GM18511 (cell line): ENCODE measurements around the gene ECM1.

ENCODE experiments used
- ATAC-seq: cut with Tn5 transposase; IDR thresholded peaks from one replicate; pipeline ENCODE4 v1.9.1; 2021; ENCODE audit warnings: mild to moderate bottlenecking, moderate library complexity; ENCODE audit not compliant: unreplicated experiment

Gene ECM1

GRCh38 chr1:150507912-150508864 lies at the start of gene ECM1:
Gene ECM1, plus strand, starts transcription at chr1:150508109. Its CDS starts 101 bp downstream, at chr1:150508210.
- no peak for ATAC-seq

DNA sequence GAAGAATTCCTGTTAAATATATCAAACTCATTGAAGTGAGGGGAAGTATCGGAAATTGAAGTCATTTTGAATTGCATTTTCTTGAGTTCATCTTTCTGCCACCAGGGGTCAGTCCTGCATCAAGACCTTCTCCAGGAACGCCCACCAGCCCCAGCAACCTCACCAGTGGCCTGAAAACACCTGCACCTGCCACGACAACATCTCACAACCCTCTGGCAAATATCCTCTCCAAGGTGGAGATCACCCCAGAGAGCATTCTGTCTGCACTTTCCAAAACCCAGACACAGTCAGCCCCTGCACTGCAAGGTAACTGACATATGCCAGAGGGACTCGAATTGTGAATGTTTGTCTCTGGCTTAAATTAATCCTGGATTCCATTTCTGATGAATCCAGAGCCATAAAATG lies 43.5 kb upstream of the ECM1 start:
- no peak for ATAC-seq

GRCh38 chr1:150466964-150467363 lies 40.9 kb upstream of the ECM1 start:
- ATAC-seq: no peak

GRCh38 chr1:150469291-150469690 lies 38.6 kb upstream of the ECM1 start:
- no peak for ATAC-seq

GRCh38 chr1:150472601-150473200 lies 35.2 kb upstream of the ECM1 start:
- ATAC-seq: no peak

GRCh38 chr1:150473659-150474058 lies 34.2 kb upstream of the ECM1 start:
- ATAC-seq: no peak

- ATAC-seq: no peak
Measured at GRCh38 chr1:150474869-150475268, 33.0 kb upstream of the ECM1 start.

- no peak for ATAC-seq
Measured at GRCh38 chr1:150476754-150477153, 31.2 kb upstream of the ECM1 start.

- ATAC-seq: no peak
Measured at GRCh38 chr1:150477320-150477719, 30.6 kb upstream of the ECM1 start.

GRCh38 chr1:150477733-150478132 lies 30.2 kb upstream of the ECM1 start:
- ATAC-seq: no peak

- ATAC-seq: no peak
Measured at GRCh38 chr1:150479370-150479769, 28.5 kb upstream of the ECM1 start.

DNA sequence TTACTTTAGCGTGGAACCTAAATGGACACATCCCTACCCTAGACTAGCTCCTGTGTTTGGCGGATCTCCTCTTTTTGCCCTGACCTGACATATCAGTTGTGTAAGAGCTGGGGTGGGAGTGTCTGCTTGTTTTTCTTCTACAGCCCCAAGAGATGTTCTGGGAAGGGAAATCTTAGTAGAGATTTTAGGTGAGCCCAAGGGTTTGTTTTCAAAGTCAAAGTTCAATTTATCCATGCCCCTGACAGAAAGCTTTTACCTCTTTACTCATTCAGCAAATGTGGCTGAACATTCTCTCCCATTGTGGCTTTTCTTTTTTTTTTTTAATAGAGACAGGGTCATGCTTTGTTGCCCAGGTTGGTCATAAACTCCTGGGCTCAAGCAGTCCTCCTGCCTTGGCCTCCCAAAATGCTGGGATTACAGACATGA lies 28.0 kb upstream of the ECM1 start:
- no peak for ATAC-seq

DNA sequence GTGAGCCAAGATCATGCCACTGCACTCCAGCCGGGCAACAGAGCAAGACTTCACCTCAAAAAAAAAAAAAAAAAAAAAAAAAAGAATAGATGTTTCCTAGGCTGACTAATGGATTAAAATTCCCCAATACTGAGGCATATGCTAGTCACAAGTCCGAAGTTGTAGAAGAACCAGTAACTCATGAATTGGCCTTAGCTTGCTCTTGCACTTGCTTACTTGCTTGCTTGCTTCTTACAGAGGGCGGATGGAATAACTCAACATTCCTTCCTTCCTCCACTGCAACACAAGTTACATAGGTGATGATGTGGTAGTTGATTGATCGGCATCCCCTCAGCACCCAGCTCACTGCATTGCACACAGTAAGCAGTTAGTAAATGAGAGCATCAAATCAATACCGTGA lies 23.5 kb upstream of the ECM1 start:
- ATAC-seq: no peak

DNA sequence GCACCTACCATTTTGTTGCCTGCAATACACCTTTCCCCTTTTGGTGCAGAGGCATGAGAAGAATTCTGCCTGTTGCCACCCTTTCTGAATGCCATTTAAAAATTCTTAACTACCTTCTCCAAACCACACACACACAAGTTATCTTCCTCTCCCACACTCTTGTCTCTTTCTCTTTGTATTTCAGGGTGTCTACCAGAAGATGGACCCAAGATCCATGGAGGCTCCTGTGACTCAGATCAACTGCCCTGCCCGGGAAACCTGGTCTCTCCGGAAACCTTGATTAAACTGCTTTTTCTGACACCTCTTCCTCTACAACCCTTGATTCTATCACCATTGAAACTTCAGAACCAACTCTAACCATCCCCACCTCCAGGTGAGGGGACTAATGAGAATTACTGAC lies 23.0 kb upstream of the ECM1 start:
- no peak for ATAC-seq

GRCh38 chr1:150486966-150487762 lies 20.7 kb upstream of the ECM1 start, which contains the start of gene TARS2:
Gene TARS2, plus strand, starts transcription at chr1:150487419. Its CDS starts 32 bp downstream, at chr1:150487451.
- ATAC-seq: peak; percentile 100

DNA sequence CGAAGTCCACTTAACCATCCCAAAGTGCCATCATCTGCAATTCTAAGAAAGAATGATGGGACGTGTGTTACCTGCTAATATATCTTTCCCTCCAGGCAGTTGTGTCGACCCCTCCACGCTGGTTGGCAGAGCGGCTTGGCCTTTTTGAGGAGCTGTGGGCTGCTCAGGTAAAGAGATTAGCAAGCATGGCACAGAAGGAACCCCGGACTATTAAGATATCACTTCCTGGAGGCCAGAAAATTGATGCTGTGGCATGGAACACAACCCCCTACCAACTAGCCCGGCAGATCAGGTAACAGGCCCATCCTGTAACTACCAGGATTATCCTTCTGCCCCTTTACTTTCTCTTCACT lies 20.2 kb upstream of the ECM1 start:
- ATAC-seq: no peak

DNA sequence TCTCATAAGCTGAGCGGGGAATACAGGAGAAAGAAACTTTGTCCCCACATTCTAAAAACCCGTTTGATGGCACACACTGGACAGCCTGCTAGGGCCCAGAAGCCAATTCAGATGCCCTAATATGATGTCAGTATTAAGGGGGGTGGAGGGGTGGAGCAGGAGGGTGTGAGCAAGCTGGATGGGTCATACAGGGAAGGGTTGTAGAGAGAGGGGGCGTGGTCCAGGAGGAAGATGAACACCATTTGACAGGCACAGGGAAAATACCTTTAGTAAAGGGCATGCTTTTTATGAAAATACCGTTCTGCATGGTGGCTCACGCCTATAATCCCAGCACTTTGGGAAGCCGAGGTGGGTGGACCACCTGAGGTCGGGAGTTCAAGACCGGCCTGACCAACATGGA lies 14.7 kb upstream of the ECM1 start:
- no peak for ATAC-seq

GRCh38 chr1:150498342-150498741 lies 9.6 kb upstream of the ECM1 start:
- ATAC-seq: no peak

DNA sequence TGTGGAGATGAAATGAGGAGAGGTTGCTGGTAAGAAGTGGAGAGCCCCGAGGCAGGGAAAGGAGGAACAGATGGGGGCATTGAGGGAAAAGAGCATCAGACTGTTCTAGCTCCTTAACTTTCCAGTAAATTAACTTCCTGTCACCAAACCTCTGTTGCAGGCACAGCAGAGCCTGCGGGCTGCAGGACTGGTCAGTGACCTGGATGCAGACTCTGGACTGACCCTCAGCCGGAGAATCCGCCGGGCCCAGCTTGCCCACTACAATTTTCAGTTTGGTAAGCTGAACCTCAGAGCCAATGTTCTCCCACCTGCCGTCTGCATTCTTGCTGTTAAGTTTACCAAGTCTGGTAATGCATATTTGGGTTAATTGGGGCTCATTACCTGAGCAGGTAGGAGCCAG lies 2.5 kb upstream of the ECM1 start:
- ATAC-seq: no peak

DNA sequence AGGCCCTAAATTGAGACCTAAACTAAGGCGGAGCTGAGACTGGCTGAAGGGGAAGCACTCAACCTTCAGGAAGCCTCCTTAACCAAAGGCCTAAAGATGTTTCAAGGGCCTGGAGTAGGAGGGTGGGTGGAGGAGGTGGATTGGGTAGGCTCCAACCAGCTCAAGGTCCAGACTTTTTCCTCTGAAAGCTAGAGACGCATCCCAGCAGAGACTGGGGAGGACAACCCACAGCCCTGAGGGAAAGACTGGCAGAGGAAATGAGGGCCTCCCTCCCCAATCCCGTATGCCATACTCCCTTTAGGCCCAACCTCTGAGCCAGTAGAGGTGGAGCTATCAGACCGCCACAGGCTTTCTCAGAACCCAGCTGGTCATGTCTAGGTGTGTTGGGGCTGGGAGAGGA lies 1.1 kb downstream of the ECM1 start:
- ATAC-seq: no peak

GRCh38 chr1:150511551-150511950 lies 3.6 kb downstream of the ECM1 start:
- ATAC-seq: no peak
